Measurements from ENCODE around the gene NAXE.
"Not testable (repeated sequence)": the region's sequence is repeated elsewhere in the genome, so short reads cannot be mapped to it uniquely, and the experiment has no call there.

NAXE gene

GRCh38 chr1:156623946-156624813 lies 32.6 kb downstream of the NAXE start:
- peak; percentile 25 for DNase-seq (ENCODE audit: low spot score)

GRCh38 chr1:156624814-156625435 lies 33.3 kb downstream of the NAXE start:
- no peak for DNase-seq (ENCODE audit: low spot score)

- DNase-seq (ENCODE audit: low spot score) = peak; percentile 60
Measured at GRCh38 chr1:156625436-156626078, 34.0 kb downstream of the NAXE start.

GRCh38 chr1:156626079-156626438 lies 34.5 kb downstream of the NAXE start:
- no peak for DNase-seq (ENCODE audit: low spot score)

- DNase-seq (ENCODE audit: low spot score) = peak; percentile 40
Measured at GRCh38 chr1:156627313-156627880, 35.8 kb downstream of the NAXE start.

- DNase-seq (ENCODE audit: low spot score) = no peak
Measured at GRCh38 chr1:156629823-156630449, 38.4 kb downstream of the NAXE start.

GRCh38 chr1:156631152-156631551 lies 39.6 kb downstream of the NAXE start:
- not testable (repeated sequence) for DNase-seq (ENCODE audit: low spot score)

- DNase-seq (ENCODE audit: low spot score) = no peak
Measured at GRCh38 chr1:156632355-156632754, 40.8 kb downstream of the NAXE start.

- DNase-seq (ENCODE audit: low spot score) = no peak
Measured at GRCh38 chr1:156638189-156638985, 46.8 kb downstream of the NAXE start.

GRCh38 chr1:156639601-156640101 lies 48.1 kb downstream of the NAXE start:
- DNase-seq (ENCODE audit: low spot score) = no peak

GRCh38 chr1:156640842-156641706 lies 49.5 kb downstream of the NAXE start:
- no peak for DNase-seq (ENCODE audit: low spot score)

GRCh38 chr1:156641761-156642264 lies 50.2 kb downstream of the NAXE start, which contains the start of gene BCAN:
BCAN (plus strand) TSS chr1:156642117; CDS start chr1:156646055, 3,938 bp downstream.
- DNase-seq (ENCODE audit: low spot score) = no peak

GRCh38 chr1:156642265-156643048 lies 50.9 kb downstream of the NAXE start:
- DNase-seq (ENCODE audit: low spot score) = no peak

- DNase-seq (ENCODE audit: low spot score) = no peak
Measured at GRCh38 chr1:156643049-156643777, 51.6 kb downstream of the NAXE start.

GRCh38 chr1:156643778-156644092 lies 52.2 kb downstream of the NAXE start:
- no peak for DNase-seq (ENCODE audit: low spot score)
